Measurements from ENCODE around the gene SYP. TPM values are rescaled to one million over a fixed set of nuclear protein-coding genes. Genes with fewer than 3 reads are reported as not detected.

SYP gene
- total RNA-seq, 2 donors from 2014 or later = 6.4 to 7.4 TPM

DNA sequence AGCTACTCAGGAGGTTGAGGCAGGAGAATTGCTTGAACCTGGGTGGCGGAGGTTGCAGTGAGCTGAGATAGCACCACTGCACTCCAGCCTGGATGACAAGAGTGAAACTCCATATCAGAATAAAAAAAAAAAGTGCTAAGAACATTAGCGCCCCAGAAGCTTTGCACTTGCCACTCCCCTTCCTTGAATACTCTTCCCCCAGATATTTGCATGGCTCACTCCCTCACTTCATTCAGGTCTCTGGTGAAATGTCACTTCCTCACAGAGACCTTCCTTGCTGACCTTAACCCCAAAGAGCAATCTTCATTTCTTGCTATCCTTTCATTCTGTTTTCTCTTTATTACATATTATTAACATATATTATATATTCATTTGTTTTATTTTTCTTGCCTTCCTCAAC lies 21.9 kb upstream of the SYP start:
- no peak overlapping the region for H3K27ac ChIP-seq
- no peak overlapping the region for H3K9ac ChIP-seq (ENCODE audit: low read depth in 2 of 2, low read length in 2 of 2)
- H3K27me3 ChIP-seq = no peaks in the 10 kb centered on the region
- no peaks in the 10 kb centered on the region for H3K4me1 ChIP-seq
- no peaks in the 10 kb centered on the region for H3K9me3 ChIP-seq
- DNase-seq = no peak
- H3K36me3 ChIP-seq = no peaks in the 10 kb centered on the region
- intact Hi-C loops (cut with DNase I) = no loop called here
- TF ChIP-seq, protein P1, sequence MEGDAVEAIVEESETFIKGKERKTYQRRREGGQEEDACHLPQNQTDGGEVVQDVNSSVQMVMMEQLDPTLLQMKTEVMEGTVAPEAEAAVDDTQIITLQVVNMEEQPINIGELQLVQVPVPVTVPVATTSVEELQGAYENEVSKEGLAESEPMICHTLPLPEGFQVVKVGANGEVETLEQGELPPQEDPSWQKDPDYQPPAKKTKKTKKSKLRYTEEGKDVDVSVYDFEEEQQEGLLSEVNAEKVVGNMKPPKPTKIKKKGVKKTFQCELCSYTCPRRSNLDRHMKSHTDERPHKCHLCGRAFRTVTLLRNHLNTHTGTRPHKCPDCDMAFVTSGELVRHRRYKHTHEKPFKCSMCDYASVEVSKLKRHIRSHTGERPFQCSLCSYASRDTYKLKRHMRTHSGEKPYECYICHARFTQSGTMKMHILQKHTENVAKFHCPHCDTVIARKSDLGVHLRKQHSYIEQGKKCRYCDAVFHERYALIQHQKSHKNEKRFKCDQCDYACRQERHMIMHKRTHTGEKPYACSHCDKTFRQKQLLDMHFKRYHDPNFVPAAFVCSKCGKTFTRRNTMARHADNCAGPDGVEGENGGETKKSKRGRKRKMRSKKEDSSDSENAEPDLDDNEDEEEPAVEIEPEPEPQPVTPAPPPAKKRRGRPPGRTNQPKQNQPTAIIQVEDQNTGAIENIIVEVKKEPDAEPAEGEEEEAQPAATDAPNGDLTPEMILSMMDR (IDR thresholded peaks at IDR 0.05) = no peak
- H3K4me3 ChIP-seq = no peak overlapping the region

DNA sequence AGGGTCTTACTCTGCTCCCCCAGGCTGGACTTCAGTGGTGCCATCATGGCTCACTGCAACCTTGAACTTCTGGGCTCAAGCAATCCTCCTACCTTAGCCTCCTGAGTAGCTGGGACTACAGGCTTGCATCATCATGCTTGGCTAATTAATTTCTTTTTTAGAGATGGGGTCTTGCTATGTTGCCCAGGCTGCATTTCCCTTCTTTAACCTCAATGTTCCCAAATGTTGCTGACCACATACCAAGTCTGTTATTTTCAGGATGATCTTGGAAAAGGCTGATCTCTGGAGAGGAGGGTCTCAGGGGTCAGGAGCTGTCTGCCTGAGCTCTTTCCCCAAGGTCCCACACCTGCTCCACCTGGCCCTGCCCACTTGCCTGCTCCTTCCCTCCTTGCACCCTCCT lies 20.1 kb upstream of the SYP start:
- H3K27me3 ChIP-seq = no peaks in the 10 kb centered on the region
- DNase-seq = no peak
- TF ChIP-seq, protein P1 (IDR thresholded peaks at IDR 0.05) = no peak
- H3K9ac ChIP-seq (ENCODE audit: low read depth in 2 of 2, low read length in 2 of 2) = no peak overlapping the region
- no peaks in the 10 kb centered on the region for H3K36me3 ChIP-seq
- no peak overlapping the region for H3K27ac ChIP-seq
- no peaks in the 10 kb centered on the region for H3K9me3 ChIP-seq
- intact Hi-C loops (cut with DNase I) = no loop called here
- no peak overlapping the region for H3K4me3 ChIP-seq
- no peaks in the 10 kb centered on the region for H3K4me1 ChIP-seq

DNA sequence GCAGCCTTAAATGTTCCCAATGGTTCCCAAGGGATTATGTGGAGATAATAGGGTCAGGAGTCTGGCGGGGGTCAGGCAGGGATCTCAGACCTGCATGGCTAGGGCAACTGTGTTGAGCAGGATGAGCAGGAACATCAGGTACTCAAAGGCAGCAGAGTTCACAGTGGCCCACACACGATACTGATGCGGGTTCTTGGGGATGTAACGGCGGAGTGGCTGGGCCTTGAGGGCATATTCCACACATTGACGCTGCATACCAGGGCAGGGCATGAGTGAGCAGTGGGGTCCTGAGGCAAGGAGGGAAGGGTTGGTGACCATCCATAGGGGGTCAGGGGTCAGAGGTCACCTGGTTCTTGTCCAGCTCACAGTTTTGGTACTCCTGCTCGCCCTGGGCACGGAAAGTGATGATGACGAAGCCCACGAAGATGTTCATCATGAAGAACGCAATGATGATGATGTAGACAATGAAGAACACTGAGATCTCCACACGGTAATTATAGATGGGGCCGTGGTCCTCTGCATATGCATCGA lies 15.1 kb upstream of the SYP start:
- intact Hi-C loops (cut with DNase I) = no loop called here
- H3K9ac ChIP-seq (ENCODE audit: low read depth in 2 of 2, low read length in 2 of 2) = no peak overlapping the region
- no peaks in the 10 kb centered on the region for H3K36me3 ChIP-seq
- H3K27ac ChIP-seq = no peak overlapping the region
- no peaks in the 10 kb centered on the region for H3K9me3 ChIP-seq
- H3K27me3 ChIP-seq = no peaks in the 10 kb centered on the region
- no peaks in the 10 kb centered on the region for H3K4me1 ChIP-seq
- TF ChIP-seq, protein P1 (IDR thresholded peaks at IDR 0.05) = no peak
- H3K4me3 ChIP-seq = no peak overlapping the region
- DNase-seq = no peak

DNA sequence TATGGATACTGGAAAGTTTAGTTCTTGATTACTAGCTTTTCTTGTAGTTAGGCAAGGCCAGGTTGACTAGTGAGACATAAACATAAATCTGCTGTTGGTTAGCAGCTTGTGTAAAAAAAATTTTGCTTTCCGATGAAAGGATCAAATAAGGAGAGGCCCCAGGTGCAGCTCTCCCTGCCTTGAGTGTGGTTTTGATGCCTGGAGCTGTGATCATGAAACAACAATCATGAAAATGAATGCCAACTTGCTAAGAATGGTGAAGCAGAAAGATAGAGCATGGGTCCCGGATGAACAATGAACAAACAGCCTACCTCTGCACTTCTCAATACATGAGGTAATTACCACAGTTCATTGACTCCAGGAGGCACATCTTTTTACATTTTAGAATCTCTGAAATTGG lies 14.4 kb upstream of the SYP start:
- TF ChIP-seq, protein P1 (IDR thresholded peaks at IDR 0.05) = no peak
- intact Hi-C loops (cut with DNase I) = no loop called here
- no peak overlapping the region for H3K27ac ChIP-seq
- H3K4me1 ChIP-seq = no peaks in the 10 kb centered on the region
- no peaks in the 10 kb centered on the region for H3K27me3 ChIP-seq
- no peak for DNase-seq
- no peaks in the 10 kb centered on the region for H3K9me3 ChIP-seq
- H3K9ac ChIP-seq (ENCODE audit: low read depth in 2 of 2, low read length in 2 of 2) = no peak overlapping the region
- H3K36me3 ChIP-seq = no peaks in the 10 kb centered on the region
- H3K4me3 ChIP-seq = no peak overlapping the region

DNA sequence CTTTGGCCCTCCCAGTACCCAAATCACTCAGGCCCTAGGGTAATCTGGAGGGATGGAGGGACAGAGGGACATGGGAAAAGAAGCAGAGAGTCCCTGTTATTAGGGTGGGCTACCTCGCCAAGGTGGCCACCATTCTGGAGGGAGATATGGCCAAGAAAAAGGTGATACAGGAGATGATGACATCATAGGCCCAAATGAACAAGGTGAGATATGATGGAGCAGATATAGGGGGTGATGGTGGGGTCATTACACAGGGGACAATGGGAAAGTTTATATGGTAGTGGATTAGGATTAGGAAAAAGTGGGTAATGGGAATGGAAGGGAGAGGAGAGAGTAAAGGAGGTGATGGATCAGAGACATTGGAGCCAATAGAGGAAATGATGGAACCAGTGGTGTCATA lies 12.9 kb upstream of the SYP start:
- no peaks in the 10 kb centered on the region for H3K27me3 ChIP-seq
- no peak for DNase-seq
- no peak overlapping the region for H3K9ac ChIP-seq (ENCODE audit: low read depth in 2 of 2, low read length in 2 of 2)
- TF ChIP-seq, protein P1 (IDR thresholded peaks at IDR 0.05) = no peak
- intact Hi-C loops (cut with DNase I) = no loop called here
- H3K4me1 ChIP-seq = no peaks in the 10 kb centered on the region
- H3K36me3 ChIP-seq = no peaks in the 10 kb centered on the region
- no peak overlapping the region for H3K27ac ChIP-seq
- no peak overlapping the region for H3K4me3 ChIP-seq
- H3K9me3 ChIP-seq = no peaks in the 10 kb centered on the region
